ENCODE measurements around the gene CEACAM21.

GRCh38 chr19:41612483-41612882, 36.5 kb downstream of the CEACAM21 start:
- TF ChIP-seq CTCF (IDR thresholded peaks at IDR 0.05) (no peak), EP300 (IDR thresholded peaks at IDR 0.05) (no peak)

Measured in gastroesophageal sphincter (tissue), 3 donors.